ENCODE measurements around the gene ZNF181.

- TF ChIP-seq CTCF (IDR thresholded peaks at IDR 0.05) (no peak), POLR2A (IDR thresholded peaks at IDR 0.05) (no peak), EP300 (IDR thresholded peaks at IDR 0.05) (no peak)
Observed at GRCh38 chr19:34773555-34773864, 39.5 kb downstream of the ZNF181 start.

All from ovary (tissue), 3 donors.